Ishikawa (cell line): ENCODE data around the gene SKP1.

Experiments
- CEBPB ChIP-seq: IDR thresholded peaks from 2 replicates; pipeline ENCODE4 v1.6.1; 2012
- EP300 ChIP-seq: IDR thresholded peaks from 2 replicates; pipeline ENCODE4 v1.6.1; 2012; ENCODE audit warnings: borderline replicate concordance
- YY1 ChIP-seq: IDR thresholded peaks from 2 replicates; pipeline ENCODE4 v1.6.1; 2012; ENCODE audit warnings: low read depth

DNA sequence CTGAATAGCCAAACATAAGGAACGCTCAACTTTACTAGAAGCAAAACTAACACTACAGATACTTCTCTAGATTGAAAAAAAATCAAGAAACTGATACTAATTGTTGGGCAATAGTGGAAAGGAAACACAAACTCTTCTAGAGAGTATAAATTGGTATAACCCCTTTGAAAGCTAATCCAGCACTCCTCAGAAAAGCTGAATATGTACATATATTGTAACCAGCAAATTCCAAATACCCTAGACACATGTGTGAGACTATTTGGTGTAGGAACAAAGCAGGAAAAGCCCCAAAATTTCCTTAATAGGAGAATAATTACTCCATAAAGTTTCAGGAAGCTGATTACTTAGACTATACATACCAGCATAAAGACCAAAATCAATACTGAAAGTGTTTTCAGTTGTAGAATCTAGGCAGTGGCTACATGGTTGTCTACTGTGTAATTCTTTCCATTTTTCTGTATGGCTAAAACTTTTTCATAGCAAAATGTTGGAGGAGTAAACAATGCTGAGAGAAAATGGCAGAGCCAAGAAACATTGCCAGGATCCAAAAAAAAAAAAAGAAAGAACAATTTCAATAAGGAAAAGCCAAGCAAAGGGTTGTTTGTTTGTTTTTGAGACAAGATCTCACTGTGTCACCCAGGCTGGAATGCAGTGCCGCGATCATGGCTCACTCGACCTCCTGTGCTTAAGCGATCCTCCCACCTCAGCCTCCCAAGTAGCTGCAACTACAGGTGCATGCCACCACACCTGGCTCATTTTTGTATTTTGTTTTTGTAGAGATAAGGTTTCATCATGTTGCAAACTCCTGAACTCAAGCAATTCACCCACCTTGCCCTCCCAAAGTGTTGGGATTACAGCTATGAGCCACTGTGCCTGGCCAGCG, 15.0 kb downstream of the SKP1 start:
- TF ChIP-seq YY1 (no peak), CEBPB (no peak), EP300 (no peak)
